ENCODE measurements around the gene HABP2. TPM values are rescaled to one million over a fixed set of nuclear protein-coding genes. Genes with fewer than 3 reads are reported as not detected.

HABP2 gene
- not detected in 3 replicates for total RNA-seq
- long read RNA-seq = 0 reads

GRCh38 chr10:113552701-113553100 lies at the start of gene HABP2:
Gene HABP2 (plus strand): TSS chr10:113553053. CDS start chr10:113553122, 69 bp downstream.
- H3K27me3 Mint-ChIP-seq (ENCODE audit: low read depth) = peaks cover 9% of the 10 kb centered on the region
- no peak within 1 kb of the TSS for H3K4me3 Mint-ChIP-seq (ENCODE audit: unreplicated experiment)
- DNase-seq (ENCODE audit: low spot score) = no peak
- no peaks in the 10 kb centered on the region for H3K9me3 Mint-ChIP-seq (ENCODE audit: low read depth)
- TF ChIP-seq CTCF (IDR thresholded peaks at IDR 0.05) = no peak
- H3K27ac Mint-ChIP-seq (ENCODE audit: unreplicated experiment) = no peak within 1 kb of the TSS
- peaks cover 2% of the 10 kb centered on the region for H3K36me3 Mint-ChIP-seq (ENCODE audit: low read depth)
- H3K4me1 Mint-ChIP-seq (ENCODE audit: low read depth) = peaks cover 8% of the 10 kb centered on the region

- Mint-ChIP-seq H3K27me3 (ENCODE audit: low read depth) (peaks cover 29% of the 10 kb centered on the region), H3K4me1 (ENCODE audit: low read depth) (no peaks in the 10 kb centered on the region), H3K36me3 (ENCODE audit: low read depth) (peaks cover 3% of the 10 kb centered on the region), H3K27ac (ENCODE audit: unreplicated experiment) (no peak overlapping the region), H3K9me3 (ENCODE audit: low read depth) (peaks cover 5% of the 10 kb centered on the region), H3K4me3 (ENCODE audit: unreplicated experiment) (no peak overlapping the region)
- no peak for DNase-seq (ENCODE audit: low spot score)
- no peak for TF ChIP-seq CTCF (IDR thresholded peaks at IDR 0.05)
Measured at GRCh38 chr10:113503930-113504329, 48.9 kb upstream of the HABP2 start.

GRCh38 chr10:113504423-113504822 lies 48.4 kb upstream of the HABP2 start:
- DNase-seq (ENCODE audit: low spot score) = no peak
- H3K27me3 Mint-ChIP-seq (ENCODE audit: low read depth) = peaks cover 31% of the 10 kb centered on the region
- no peak overlapping the region for H3K4me3 Mint-ChIP-seq (ENCODE audit: unreplicated experiment)
- no peak for TF ChIP-seq CTCF (IDR thresholded peaks at IDR 0.05)
- H3K27ac Mint-ChIP-seq (ENCODE audit: unreplicated experiment) = no peak overlapping the region
- H3K9me3 Mint-ChIP-seq (ENCODE audit: low read depth) = peaks cover 5% of the 10 kb centered on the region
- H3K36me3 Mint-ChIP-seq (ENCODE audit: low read depth) = peaks cover 3% of the 10 kb centered on the region
- no peaks in the 10 kb centered on the region for H3K4me1 Mint-ChIP-seq (ENCODE audit: low read depth)

GRCh38 chr10:113506476-113506875 lies 46.4 kb upstream of the HABP2 start:
- Mint-ChIP-seq H3K4me3 (ENCODE audit: unreplicated experiment) (no peak overlapping the region), H3K4me1 (ENCODE audit: low read depth) (no peaks in the 10 kb centered on the region), H3K27ac (ENCODE audit: unreplicated experiment) (no peak overlapping the region), H3K9me3 (ENCODE audit: low read depth) (peaks cover 9% of the 10 kb centered on the region), H3K27me3 (ENCODE audit: low read depth) (peaks cover 32% of the 10 kb centered on the region), H3K36me3 (ENCODE audit: low read depth) (peaks cover 6% of the 10 kb centered on the region)
- no peak for DNase-seq (ENCODE audit: low spot score)
- no peak for TF ChIP-seq CTCF (IDR thresholded peaks at IDR 0.05)

- DNase-seq (ENCODE audit: low spot score) = no peak
- H3K4me1 Mint-ChIP-seq (ENCODE audit: low read depth) = peaks cover 3% of the 10 kb centered on the region
- peaks cover 12% of the 10 kb centered on the region for H3K9me3 Mint-ChIP-seq (ENCODE audit: low read depth)
- H3K4me3 Mint-ChIP-seq (ENCODE audit: unreplicated experiment) = no peak overlapping the region
- no peak for TF ChIP-seq CTCF (IDR thresholded peaks at IDR 0.05)
- H3K27me3 Mint-ChIP-seq (ENCODE audit: low read depth) = peaks cover 26% of the 10 kb centered on the region
- H3K36me3 Mint-ChIP-seq (ENCODE audit: low read depth) = peaks cover 8% of the 10 kb centered on the region
- no peak overlapping the region for H3K27ac Mint-ChIP-seq (ENCODE audit: unreplicated experiment)
Measured at GRCh38 chr10:113511419-113511818, 41.4 kb upstream of the HABP2 start.
